H1 (cell line): Measurements from ENCODE around the gene PLEKHM3. TPM values are rescaled to one million over a fixed set of nuclear protein-coding genes. Genes with fewer than 3 reads are reported as not detected.

Source experiments
- CTCF ChIA-PET: fragments of 300-600 bp; sonication (Branson Sonifier 250); formaldehyde crosslinking; loops from one replicate; lab custom pipeline; 2021; ENCODE audit not compliant: partially characterized antibody; lab: Charles Lee
- POLR2A ChIA-PET: fragments of 300-600 bp; sonication (Branson Sonifier 250); formaldehyde crosslinking; loops from one replicate; lab custom pipeline; 2021; ENCODE audit warnings: inconsistent platforms; ENCODE audit not compliant: partially characterized antibody; lab: Charles Lee
- DNase-seq, 2 experiments: peaks; one replicate each; pipeline versions ENCODE4 v3.0.0 to v3.0.0-alpha.2; 2010 to 2022; ENCODE audit warnings: low spot score in 2 of 2, low read depth in 1 of 2, mixed read lengths in 1 of 2
- FAIRE-seq: peaks from 2 replicates; lab custom pipeline; 2011; peaks lifted over from hg19 to GRCh38; lab: Jason Lieb, UNC
- H2AFZ ChIP-seq: 2 replicates; pipeline ENCODE4 v1.8.1; 2012; ENCODE audit warnings: low read length, inconsistent platforms
- H2AK5ac ChIP-seq: 2 replicates; pipeline ENCODE4 v1.6.1; 2013; ENCODE audit warnings: low read depth, low read length
- H2BK120ac ChIP-seq: replicated peaks from 2 replicates; pipeline ENCODE3; 2013; ENCODE audit warnings: low read depth, low read length, inconsistent platforms
- H2BK12ac ChIP-seq: 2 replicates; pipeline ENCODE4 v1.6.1; 2013; ENCODE audit warnings: low read depth, low read length
- H2BK15ac ChIP-seq: 2 replicates; pipeline ENCODE4 v1.6.1; 2013; ENCODE audit warnings: low read length
- H2BK20ac ChIP-seq: 2 replicates; pipeline ENCODE4 v1.6.1; 2013; ENCODE audit warnings: low read length
- H2BK5ac ChIP-seq: 2 replicates; pipeline ENCODE4 v1.6.1; 2013; ENCODE audit warnings: low read depth, low read length
- H3K14ac ChIP-seq: 2 replicates; pipeline ENCODE4 v1.6.1; 2013; ENCODE audit warnings: inconsistent platforms; ENCODE audit not compliant: insufficient read length
- H3K18ac ChIP-seq: 2 replicates; pipeline ENCODE4 v1.6.1; 2013; ENCODE audit warnings: low read length; ENCODE audit errors: extremely low read depth
- H3K23ac ChIP-seq: 2 replicates; pipeline ENCODE4 v1.6.1; 2013; ENCODE audit warnings: inconsistent platforms; ENCODE audit not compliant: insufficient read length
- H3K23me2 ChIP-seq: 2 replicates; pipeline ENCODE4 v1.6.1; 2013; ENCODE audit warnings: low read depth, low read length
- H3K27ac ChIP-seq: 2 replicates; pipeline ENCODE4 v1.6.1; 2011; ENCODE audit warnings: low read depth, low read length, inconsistent platforms
- H3K27me3 ChIP-seq, 4 experiments: replicated peaks in 1 of 4; 1 replicate in 1 of 4; 2 replicates in 3 of 4; pipeline versions ENCODE4 v1.6.1 to v1.8.1; 2011 to 2013; ENCODE audit warnings: low read length in 3 of 4, mild to moderate bottlenecking in 3 of 4, inconsistent platforms in 2 of 4, mixed read lengths in 2 of 4, moderate library complexity in 1 of 4; ENCODE audit not compliant: control insufficient read depth in 3 of 4, insufficient read depth in 3 of 4; ENCODE audit errors: extremely low read depth in 1 of 4
- H3K36me3 ChIP-seq, 4 experiments: 2 replicates each; pipeline versions ENCODE4 v1.6.1 to v1.8.1; 2011 to 2013; ENCODE audit warnings: mild to moderate bottlenecking in 4 of 4, low read length in 3 of 4, moderate library complexity in 2 of 4, control low read depth in 1 of 4, inconsistent platforms in 1 of 4; ENCODE audit not compliant: insufficient read depth in 4 of 4, control insufficient read depth in 2 of 4
- H3K4ac ChIP-seq: replicated peaks from 2 replicates; pipeline ENCODE3; 2013; ENCODE audit warnings: low read length, low read depth, mixed read lengths, inconsistent platforms; ENCODE audit not compliant: insufficient read length
- H3K4me1 ChIP-seq, 4 experiments: replicated peaks in 1 of 4; 1 replicate in 1 of 4; 2 replicates in 3 of 4; pipeline versions ENCODE4 v1.6.1 to v1.8.1; 2011 to 2013; ENCODE audit warnings: low read length in 3 of 4, inconsistent platforms in 2 of 4, mixed read lengths in 1 of 4; ENCODE audit not compliant: insufficient read depth in 4 of 4, control insufficient read depth in 3 of 4
- H3K4me2 ChIP-seq, 2 experiments: 2 replicates each; pipeline versions ENCODE4 v1.6.1 to v1.8.1; 2011 to 2013; ENCODE audit warnings: low read depth in 2 of 2, low read length in 2 of 2, control low read depth in 1 of 2, inconsistent platforms in 1 of 2, mild to moderate bottlenecking in 1 of 2; ENCODE audit not compliant: insufficient read depth in 1 of 2
- H3K4me3 ChIP-seq, 4 experiments: fragments of 200-600, 300-600 bp in 1 of 4; sonication (generic), shearing (Covaris generic), sonication (Bioruptor Twin) in 1 of 4; 2 replicates each; pipeline versions ENCODE4 v1.5.1 to v1.8.1; 2011 to 2016; ENCODE audit warnings: low read length in 4 of 4, low read depth in 3 of 4, control low read depth in 2 of 4, inconsistent platforms in 2 of 4, mild to moderate bottlenecking in 2 of 4, mixed read lengths in 1 of 4, moderate library complexity in 1 of 4; ENCODE audit not compliant: insufficient read depth in 2 of 4; ENCODE audit errors: extremely low read depth in 1 of 4
- H3K56ac ChIP-seq: replicated peaks from 2 replicates; pipeline ENCODE3; 2013; ENCODE audit warnings: low read depth, mild to moderate bottlenecking, mixed read lengths, low read length, inconsistent platforms; ENCODE audit not compliant: insufficient read length
- H3K79me1 ChIP-seq: 2 replicates; pipeline ENCODE4 v1.6.1; 2013; ENCODE audit warnings: low read depth, low read length, control low read depth
- H3K79me2 ChIP-seq, 2 experiments: 2 replicates each; pipeline versions ENCODE4 v1.6.1 to v1.8.1; 2012 to 2013; ENCODE audit warnings: low read length in 2 of 2, mild to moderate bottlenecking in 2 of 2, inconsistent platforms in 1 of 2; ENCODE audit not compliant: insufficient read depth in 2 of 2, control insufficient read depth in 1 of 2
- H3K9ac ChIP-seq, 4 experiments: replicated peaks in 1 of 4; 1 replicate in 1 of 4; 2 replicates in 3 of 4; pipeline versions ENCODE4 v1.6.1 to v1.8.1; 2011 to 2013; ENCODE audit warnings: low read depth in 3 of 4, low read length in 3 of 4, control low read depth in 2 of 4, mild to moderate bottlenecking in 2 of 4, moderate library complexity in 2 of 4, inconsistent platforms in 1 of 4; ENCODE audit errors: extremely low read depth in 1 of 4
- H3K9me3 ChIP-seq, 2 experiments: 2 replicates each; pipeline versions ENCODE4 v1.6.1 to v1.8.1; 2012 to 2013; ENCODE audit warnings: mild to moderate bottlenecking in 2 of 2, moderate library complexity in 2 of 2, control low read depth in 1 of 2, inconsistent platforms in 1 of 2, low read depth in 1 of 2, low read length in 1 of 2, mixed read lengths in 1 of 2; ENCODE audit not compliant: insufficient read depth in 2 of 2
- H4K20me1 ChIP-seq, 2 experiments: replicated peaks in 1 of 2; 2 replicates each; pipeline versions ENCODE3 to v1.8.1; 2011 to 2013; ENCODE audit warnings: inconsistent platforms in 2 of 2, low read length in 2 of 2, mild to moderate bottlenecking in 1 of 2; ENCODE audit not compliant: insufficient read depth in 2 of 2, control insufficient read depth in 1 of 2
- H4K5ac ChIP-seq: 2 replicates; pipeline ENCODE4 v1.6.1; 2013; ENCODE audit warnings: low read length, low read depth, mixed read lengths, inconsistent platforms; ENCODE audit not compliant: insufficient read length
- H4K8ac ChIP-seq: 2 replicates; pipeline ENCODE4 v1.8.0; 2013; ENCODE audit warnings: mild to moderate bottlenecking, moderate library complexity, low read length, inconsistent platforms; ENCODE audit not compliant: insufficient read depth; ENCODE audit errors: extremely low read depth
- H4K91ac ChIP-seq: replicated peaks from 2 replicates; pipeline ENCODE3; 2013; ENCODE audit warnings: low read length, mixed read lengths, inconsistent platforms; ENCODE audit not compliant: insufficient read length
- CEBPB ChIP-seq: IDR thresholded peaks from 2 replicates; pipeline ENCODE4 v1.6.1; 2012; ENCODE audit warnings: low read depth, low read length
- CREB1 ChIP-seq: IDR thresholded peaks from 2 replicates; pipeline ENCODE4 v1.6.1; 2012; ENCODE audit warnings: inconsistent platforms
- E2F6 ChIP-seq: IDR thresholded peaks from 2 replicates; pipeline ENCODE4 v1.6.1; 2012; ENCODE audit warnings: inconsistent platforms
- POLR2A ChIP-seq, 2 experiments: IDR thresholded peaks; 1 replicate in 1 of 2; 2 replicates in 1 of 2; pipeline ENCODE4 v1.6.1; 2011; ENCODE audit warnings: low read depth in 2 of 2, low read length in 2 of 2, mild to moderate bottlenecking in 2 of 2; ENCODE audit errors: control extremely low read depth in 1 of 2
- SIRT6 ChIP-seq: IDR thresholded peaks from one replicate; pipeline ENCODE4 v1.7.1; 2012; ENCODE audit warnings: low read length, inconsistent platforms
- SP4 ChIP-seq: IDR thresholded peaks from 2 replicates; pipeline ENCODE4 v1.6.1; 2012; ENCODE audit warnings: low read length, inconsistent platforms
- SUZ12 ChIP-seq: fragments of 200-600 bp; sonication (generic); IDR thresholded peaks from 2 replicates; pipeline ENCODE4 v1.6.1; 2012; ENCODE audit warnings: mild to moderate bottlenecking, inconsistent platforms, low read length, moderate library complexity, mixed read lengths
- WGBS, 2 experiments: shearing (Covaris generic) in 1 of 2; methylation state at CpG; one replicate each; pipeline versions ENCODE4 v1.1.6 to v1.1.7; 2013 to 2015; ENCODE audit warnings: low lambda C conversion rate in 2 of 2, mixed read lengths in 2 of 2, inconsistent platforms in 1 of 2, low coverage in 1 of 2, missing lambda C conversion rate in 1 of 2; ENCODE audit not compliant: insufficient replicate concordance in 2 of 2, insufficient coverage in 1 of 2, insufficient read length in 1 of 2; ENCODE audit errors: extremely low coverage in 1 of 2, missing lambda C conversion rate in 1 of 2; 5-methylcytosine and 5-hydroxymethylcytosine counted together
- polyA plus RNA-seq, 7 experiments: library from polyadenylated mRNA; depleted of rRNA in 3 of 7; stranded (reverse) in 5 of 7; unstranded in 2 of 7; fragments of >200 nt in 5 of 7; fragments of 200-250 nt in 2 of 7; gene quantifications; 1 replicate in 5 of 7; 2 replicates in 1 of 7; 4 replicates in 1 of 7; pipeline versions ENCODE4 v1.2.1 to v1.2.3, GENCODE V29; 2011 to 2013; ENCODE audit warnings: missing spikeins in 2 of 7, mixed read lengths in 2 of 7
- total RNA-seq: library from RNA; stranded (reverse); fragmentation: NEBNext Ultra II Directional; extraction: Animal tissue kit (Norgen Biotek cat#: 25700); gene quantifications from 2 replicates; pipeline ENCODE4 v1.2.1, GENCODE V29; 2021

Gene PLEKHM3
- total and polyA plus RNA-seq, 2 of the 8 experiments (the other 6 are each of a cell fraction or from before 2014, with no cell fraction given), result 2.3 to 5.8 TPM

GRCh38 chr2:208000701-208001395 is 24.5 kb downstream of the PLEKHM3 start:
- ChIA-PET CTCF (interaction anchor here (0.5 to 1.3 kb wide), 3 partner anchors 9 to 772 kb away, joined by 3 to 4 read pairs (median 3); no protein-coding TSS in a partner anchor), POLR2A (no interaction called here)
- Histone ChIP-seq H3K4me1 (no peaks in the 10 kb centered on the region; a peak in 1 of 7 replicates), H2BK20ac (no peak overlapping the region), H3K18ac (no peak overlapping the region), H3K9me3 (no peaks in the 10 kb centered on the region), H2BK120ac (no peak overlapping the region), H2BK15ac (no peak overlapping the region), H3K79me1 (no peaks in the 10 kb centered on the region), H4K5ac (no peak overlapping the region), H2AFZ (no peak overlapping the region), H3K4me2 (no peak overlapping the region), H3K23me2 (no peaks in the 10 kb centered on the region), H4K91ac (no peak overlapping the region), H3K23ac (no peak overlapping the region), H3K27ac (no peak overlapping the region), H3K27me3 (no peaks in the 10 kb centered on the region), H4K8ac (no peak overlapping the region), H3K56ac (no peak overlapping the region), H3K4me3 (no peak overlapping the region), H3K36me3 (no peaks in the 10 kb centered on the region), H3K14ac (no peak overlapping the region), H2AK5ac (no peak overlapping the region), H3K4ac (no peak overlapping the region), H2BK5ac (no peak overlapping the region), H2BK12ac (no peak overlapping the region), H3K79me2 (no peaks in the 10 kb centered on the region), H4K20me1 (no peaks in the 10 kb centered on the region), H3K9ac (no peak overlapping the region)
- DNase-seq (no peak), FAIRE-seq (no peak)
- WGBS, 2 experiments, result 97% methylated on average over 10 of the region's 10 CpGs; no CpG with 5 or more reads in 1 of the 2 experiments
- no peak for TF ChIP-seq CREB1
- TF ChIP-seq CEBPB, result no peak
- no peak for TF ChIP-seq POLR2A (IDR thresholded peaks at IDR 0.05; ENCODE audit: control extremely low read depth in 1 of 2, low read depth in 2 of 2, low read length in 2 of 2)
- TF ChIP-seq SIRT6, result no peak
- no peak for TF ChIP-seq E2F6
- TF ChIP-seq SP4, result no peak
- TF ChIP-seq SUZ12, result no peak
